HG02852 (cell line): ENCODE results near the gene MEF2B.
"Not testable (repeated sequence)": the region's sequence is repeated elsewhere in the genome, so short reads cannot be mapped to it uniquely, and the experiment has no call there.

Source experiments
- ATAC-seq: cut with Tn5 transposase; IDR thresholded peaks from one replicate; pipeline ENCODE4 v1.9.1; 2021; ENCODE audit warnings: mild to moderate bottlenecking, moderate library complexity; ENCODE audit not compliant: unreplicated experiment

The MEF2B gene

GRCh38 chr19:19157808-19158207 is 12.3 kb downstream of the MEF2B start:
- ATAC-seq = no peak

- peak; percentile 63 for ATAC-seq
Observed at GRCh38 chr19:19155495-19156219, 14.4 kb downstream of the MEF2B start.

GRCh38 chr19:19154768-19155494 is 15.1 kb downstream of the MEF2B start:
- no peak for ATAC-seq

- ATAC-seq = no peak
Observed at GRCh38 chr19:19152668-19153384, 17.2 kb downstream of the MEF2B start.

- ATAC-seq = no peak
Observed at GRCh38 chr19:19151418-19151817, 18.6 kb downstream of the MEF2B start.

GRCh38 chr19:19149435-19149834 is 20.6 kb downstream of the MEF2B start:
- ATAC-seq = no peak

GRCh38 chr19:19148504-19148903 is 21.6 kb downstream of the MEF2B start:
- ATAC-seq = not testable (repeated sequence)

- no peak for ATAC-seq
Observed at GRCh38 chr19:19147344-19147743, 22.7 kb downstream of the MEF2B start.

- no peak for ATAC-seq
Observed at GRCh38 chr19:19146865-19147264, 23.2 kb downstream of the MEF2B start.

GRCh38 chr19:19145684-19146608 is 24.1 kb downstream of the MEF2B start:
- no peak for ATAC-seq

GRCh38 chr19:19145281-19145680 is 24.8 kb downstream of the MEF2B start:
- ATAC-seq = no peak

- ATAC-seq = no peak
Observed at GRCh38 chr19:19142347-19142746, 27.7 kb downstream of the MEF2B start.

GRCh38 chr19:19140476-19140875 is 29.6 kb downstream of the MEF2B start:
- no peak for ATAC-seq

GRCh38 chr19:19139876-19140229 is 30.2 kb downstream of the MEF2B start:
- ATAC-seq = no peak

GRCh38 chr19:19138109-19138981 is 31.7 kb downstream of the MEF2B start, which contains the start of gene TMEM161A:
TMEM161A (minus strand) TSS chr19:19138478; CDS start chr19:19138428, 50 bp downstream.
- ATAC-seq = peak; percentile 97

GRCh38 chr19:19137556-19138108 is 32.4 kb downstream of the MEF2B start:
- ATAC-seq = no peak

GRCh38 chr19:19135713-19136112 is 34.4 kb downstream of the MEF2B start:
- not testable (repeated sequence) for ATAC-seq

- no peak for ATAC-seq
Observed at GRCh38 chr19:19134687-19135158, 35.3 kb downstream of the MEF2B start.

GRCh38 chr19:19133985-19134384 is 36.1 kb downstream of the MEF2B start:
- ATAC-seq = no peak
